Muscle layer of colon (tissue), 2 donors: ENCODE data around the gene TLE4.

Experiments
- H3K27ac ChIP-seq: one replicate; pipeline ENCODE4 v1.7.0; 2013; ENCODE audit warnings: low read depth, mild to moderate bottlenecking, low read length, moderate library complexity
- H3K27me3 ChIP-seq, 2 donors: one replicate each; pipeline ENCODE4 v1.7.0; 2013; ENCODE audit warnings: low read length in 2 of 2, mild to moderate bottlenecking in 2 of 2; ENCODE audit not compliant: insufficient read depth in 2 of 2, control insufficient read depth in 1 of 2
- H3K36me3 ChIP-seq: one replicate; pipeline ENCODE4 v1.7.0; 2013; ENCODE audit warnings: mild to moderate bottlenecking, low read length; ENCODE audit not compliant: insufficient read depth
- H3K4me1 ChIP-seq: one replicate; pipeline ENCODE4 v1.7.0; 2013; ENCODE audit warnings: mild to moderate bottlenecking, low read length; ENCODE audit not compliant: insufficient read depth
- H3K4me3 ChIP-seq, 2 donors: one replicate each; pipeline ENCODE4 v1.7.0; 2013; ENCODE audit warnings: low read length in 2 of 2, low read depth in 1 of 2, mild to moderate bottlenecking in 1 of 2, moderate library complexity in 1 of 2
- H3K9ac ChIP-seq: one replicate; pipeline ENCODE4 v1.7.0; 2013; ENCODE audit warnings: low read length
- H3K9me3 ChIP-seq: one replicate; pipeline ENCODE4 v1.7.0; 2013; ENCODE audit warnings: mild to moderate bottlenecking, low read length
- donor health status: abdominal sarcoma.
- donor health status: Adenocarcinoma of cecum.

TLE4 gene

DNA sequence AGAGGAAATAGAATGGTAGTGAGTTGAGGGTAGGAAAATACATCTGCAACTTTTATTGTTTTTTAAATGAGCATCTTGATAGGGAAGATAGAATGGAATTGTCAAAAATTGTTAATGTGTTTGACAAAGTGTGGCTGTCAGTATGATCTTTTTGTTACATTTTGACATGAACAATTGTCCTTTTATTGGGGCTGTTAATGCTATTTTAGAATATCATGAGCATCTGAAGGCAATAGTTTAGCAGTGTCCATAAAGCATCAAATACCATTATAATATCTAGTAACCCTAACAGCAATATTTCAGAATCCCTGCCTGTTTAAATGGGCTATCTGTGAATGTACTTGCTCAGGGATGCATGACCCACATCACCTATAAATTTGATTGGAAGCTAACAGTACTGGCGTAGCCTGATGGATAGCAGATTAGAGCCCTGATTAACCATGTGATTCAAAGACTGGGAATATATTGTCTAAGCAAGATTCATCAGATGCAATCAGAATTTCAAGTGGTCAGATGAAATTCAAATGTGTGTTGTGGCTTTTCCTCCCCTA lies 37.8 kb downstream of the TLE4 start:
- H3K4me1 ChIP-seq: peaks cover 49% of the 10 kb centered on the region
- H3K36me3 ChIP-seq: no peaks in the 10 kb centered on the region
- H3K27me3 ChIP-seq: no peaks in the 10 kb centered on the region
- H3K4me3 ChIP-seq: no peak overlapping the region
- H3K9me3 ChIP-seq: no peaks in the 10 kb centered on the region
- H3K9ac ChIP-seq: no peak overlapping the region
- H3K27ac ChIP-seq: no peak overlapping the region

DNA sequence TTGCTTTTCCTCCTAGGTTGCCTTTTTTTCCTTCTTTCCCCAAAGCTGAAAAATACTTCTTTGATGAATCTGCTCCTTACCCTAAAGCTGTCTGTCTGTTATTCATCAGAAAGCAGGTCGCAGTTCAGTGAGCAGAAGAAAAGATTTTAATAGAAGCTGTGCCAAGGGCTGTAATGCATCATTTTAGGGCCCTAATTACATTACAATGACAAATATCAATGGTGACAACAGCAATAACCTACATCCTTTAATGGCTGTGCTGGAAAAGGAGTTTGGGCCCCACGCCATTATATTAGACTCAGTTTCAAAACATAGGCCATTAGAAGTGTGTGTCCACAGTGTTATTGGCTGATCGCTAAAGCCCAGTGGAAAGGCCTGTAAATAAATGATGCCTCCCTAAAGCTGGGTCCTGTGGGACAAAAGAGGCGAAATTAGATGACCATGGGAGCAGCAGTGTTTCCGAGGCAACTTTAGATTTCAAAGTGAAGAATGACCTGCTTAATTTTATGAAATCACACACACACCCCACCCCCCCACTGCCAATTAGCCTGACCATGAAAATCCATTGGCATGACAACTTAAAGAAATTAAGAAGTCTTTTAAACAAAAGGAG lies 38.4 kb downstream of the TLE4 start:
- H3K9ac ChIP-seq: no peak overlapping the region
- no peaks in the 10 kb centered on the region for H3K27me3 ChIP-seq
- H3K36me3 ChIP-seq: no peaks in the 10 kb centered on the region
- no peak overlapping the region for H3K27ac ChIP-seq
- H3K9me3 ChIP-seq: no peaks in the 10 kb centered on the region
- no peak overlapping the region for H3K4me3 ChIP-seq
- peaks cover 43% of the 10 kb centered on the region for H3K4me1 ChIP-seq

DNA sequence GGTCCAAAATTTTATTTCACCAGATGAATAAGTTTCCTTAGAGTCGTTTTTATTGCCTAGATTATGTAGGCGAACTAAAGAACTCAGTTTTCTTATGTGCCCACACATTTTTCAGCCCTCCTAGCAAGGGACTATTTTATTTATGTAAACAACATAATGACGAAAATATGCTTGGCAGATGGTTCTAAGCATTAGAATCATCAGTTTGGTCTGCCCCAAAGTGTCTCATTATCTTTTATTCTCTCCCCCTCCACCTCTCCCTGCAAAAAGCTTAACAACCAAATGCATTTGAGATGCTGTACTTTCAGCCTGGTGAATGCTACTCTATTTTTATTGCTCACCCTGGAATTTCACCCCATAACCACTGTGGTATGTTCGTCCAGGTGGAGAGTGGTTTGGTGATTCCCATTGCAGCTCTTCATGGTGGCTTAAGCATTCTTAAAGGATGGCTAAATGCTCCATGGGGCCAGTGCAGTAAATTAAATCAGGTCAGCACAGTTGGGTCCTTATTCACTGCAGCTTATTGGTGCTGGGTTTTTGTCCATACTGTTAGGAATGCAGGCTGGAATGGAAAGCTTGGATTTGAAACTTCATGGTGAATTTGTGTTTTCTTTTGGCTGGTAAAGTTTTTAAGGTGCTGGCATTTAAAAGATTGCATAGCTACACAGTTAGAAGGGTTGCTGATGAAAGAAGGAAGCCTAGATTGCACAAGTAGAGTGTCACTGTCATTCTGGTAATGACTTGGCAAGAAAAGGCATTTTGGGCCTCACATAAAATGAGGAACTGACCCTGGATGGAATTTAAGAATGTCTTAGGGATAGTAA lies 39.2 kb downstream of the TLE4 start:
- peaks cover 39% of the 10 kb centered on the region for H3K4me1 ChIP-seq
- H3K27ac ChIP-seq: no peak overlapping the region

DNA sequence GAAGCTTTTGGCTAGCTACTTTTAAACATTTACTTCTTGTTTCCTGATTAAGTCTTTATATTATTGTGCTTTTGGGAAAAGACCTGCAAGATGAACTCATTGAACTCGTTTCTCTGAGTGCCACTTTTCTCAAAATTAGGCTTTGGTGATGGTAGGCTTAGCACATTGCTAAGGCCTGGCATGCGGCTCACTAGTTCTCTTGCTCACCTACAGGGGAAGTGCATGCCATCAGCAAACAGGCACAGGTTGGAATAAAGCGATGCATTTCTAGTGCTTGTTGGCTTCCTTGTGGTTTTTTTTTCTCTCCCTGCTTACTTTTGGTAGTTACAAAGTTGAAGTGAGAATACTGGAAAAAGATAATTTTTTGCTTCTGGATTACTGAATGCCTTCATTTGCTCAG lies 41.4 kb downstream of the TLE4 start:
- Histone ChIP-seq H3K9ac (no peak overlapping the region), H3K9me3 (no peaks in the 10 kb centered on the region), H3K27me3 (no peaks in the 10 kb centered on the region), H3K4me1 (peaks cover 61% of the 10 kb centered on the region), H3K27ac (no peak overlapping the region), H3K36me3 (no peaks in the 10 kb centered on the region), H3K4me3 (no peak overlapping the region)

More for the DNA sequence above, 39.2 kb downstream of the TLE4 start:
- no peak overlapping the region for H3K4me3 ChIP-seq
- no peaks in the 10 kb centered on the region for H3K27me3 ChIP-seq
- H3K36me3 ChIP-seq: no peaks in the 10 kb centered on the region
- H3K9me3 ChIP-seq: no peaks in the 10 kb centered on the region
- H3K9ac ChIP-seq: no peak overlapping the region

DNA sequence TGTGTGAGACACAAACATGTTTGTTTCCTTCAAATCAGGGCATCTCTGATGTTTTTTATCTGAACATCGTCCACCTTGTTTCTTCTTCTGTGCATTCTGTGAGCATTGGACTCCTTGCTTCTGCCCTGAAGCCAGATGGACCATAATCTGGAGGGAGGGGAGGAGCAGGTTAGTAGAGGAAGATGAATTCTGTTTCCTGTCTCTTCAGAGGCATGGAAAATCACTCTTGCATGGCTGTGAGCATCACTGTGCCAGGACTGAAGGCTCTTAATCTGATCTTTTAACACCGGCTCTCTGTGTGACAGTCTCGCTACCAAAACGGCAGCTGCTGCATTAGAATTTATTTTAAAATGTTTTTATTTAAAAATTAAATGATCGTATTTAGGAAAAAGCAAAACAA lies 43.3 kb downstream of the TLE4 start:
- no peaks in the 10 kb centered on the region for H3K9me3 ChIP-seq
- H3K36me3 ChIP-seq: no peaks in the 10 kb centered on the region
- peaks cover 57% of the 10 kb centered on the region for H3K4me1 ChIP-seq
- H3K4me3 ChIP-seq: no peak overlapping the region
- H3K27ac ChIP-seq: no peak overlapping the region
- no peaks in the 10 kb centered on the region for H3K27me3 ChIP-seq
- no peak overlapping the region for H3K9ac ChIP-seq

DNA sequence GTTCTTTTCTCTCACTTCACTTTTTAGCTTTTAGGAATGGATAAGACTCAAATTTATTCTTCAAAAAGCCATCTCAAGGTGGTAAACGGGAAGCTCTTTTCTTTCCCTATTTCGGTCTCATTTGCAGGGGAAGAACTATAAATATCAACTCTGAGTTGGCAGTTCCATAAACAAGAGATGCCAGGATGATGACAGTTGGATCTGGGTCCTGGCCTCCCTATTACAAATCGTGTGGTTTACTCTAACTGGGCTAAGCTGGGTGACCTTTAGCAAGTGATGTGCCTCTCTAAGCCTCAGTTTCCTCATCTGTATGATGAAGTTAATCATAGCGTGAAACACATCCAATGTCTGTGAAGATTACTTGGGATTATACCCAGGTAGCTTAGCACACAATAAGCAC lies 44.2 kb downstream of the TLE4 start:
- no peak overlapping the region for H3K27ac ChIP-seq

DNA sequence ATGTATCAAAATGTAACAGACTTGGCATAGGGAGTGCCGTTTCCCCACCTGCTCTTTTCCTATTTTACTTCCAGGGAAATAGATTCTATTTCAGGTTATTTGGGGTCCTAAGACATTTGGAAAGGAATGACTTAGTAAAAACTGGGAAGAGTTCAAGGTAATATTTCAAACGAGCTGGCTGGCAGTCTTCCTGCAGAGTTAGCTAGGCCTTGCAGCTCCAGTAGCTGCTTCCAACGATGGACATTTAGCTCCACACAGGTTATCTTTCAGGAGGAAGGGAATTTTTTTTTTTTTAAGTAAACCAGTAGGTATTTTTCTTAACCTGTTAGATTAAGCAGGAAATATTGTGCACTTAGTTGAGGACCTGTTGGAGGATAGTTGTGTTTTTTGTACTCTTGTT lies 45.2 kb downstream of the TLE4 start:
- Histone ChIP-seq H3K27me3 (no peaks in the 10 kb centered on the region), H3K4me1 (peaks cover 43% of the 10 kb centered on the region), H3K27ac (no peak overlapping the region), H3K9ac (no peak overlapping the region), H3K36me3 (no peaks in the 10 kb centered on the region), H3K4me3 (no peak overlapping the region), H3K9me3 (no peaks in the 10 kb centered on the region)

More for the DNA sequence above, 44.2 kb downstream of the TLE4 start:
- H3K9ac ChIP-seq: no peak overlapping the region
- no peaks in the 10 kb centered on the region for H3K36me3 ChIP-seq
- H3K9me3 ChIP-seq: no peaks in the 10 kb centered on the region
- H3K4me3 ChIP-seq: no peak overlapping the region
- H3K27me3 ChIP-seq: no peaks in the 10 kb centered on the region
- H3K4me1 ChIP-seq: peaks cover 51% of the 10 kb centered on the region

DNA sequence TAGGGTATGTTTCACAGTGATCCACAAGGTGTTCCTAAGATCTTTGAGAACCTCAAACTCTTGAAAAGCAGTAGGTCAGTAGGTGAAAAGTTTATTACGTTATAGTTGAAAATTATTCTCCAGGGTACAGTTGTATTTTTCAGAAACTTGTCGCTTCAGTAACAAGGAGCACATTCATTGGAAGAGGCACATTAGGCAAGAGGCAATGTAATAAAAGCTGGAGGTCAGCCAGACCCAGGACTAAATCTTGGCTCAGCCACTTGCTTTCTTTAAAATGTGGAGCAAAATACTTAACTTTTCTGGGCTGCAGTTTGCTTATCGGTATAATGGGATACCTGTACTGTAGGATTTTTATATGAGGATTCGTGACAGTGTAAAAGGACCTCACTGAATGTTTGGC lies 45.6 kb downstream of the TLE4 start:
- Histone ChIP-seq H3K36me3 (no peaks in the 10 kb centered on the region), H3K4me1 (peaks cover 38% of the 10 kb centered on the region), H3K9ac (no peak overlapping the region), H3K27me3 (no peaks in the 10 kb centered on the region), H3K9me3 (no peaks in the 10 kb centered on the region), H3K4me3 (no peak overlapping the region), H3K27ac (no peak overlapping the region)

DNA sequence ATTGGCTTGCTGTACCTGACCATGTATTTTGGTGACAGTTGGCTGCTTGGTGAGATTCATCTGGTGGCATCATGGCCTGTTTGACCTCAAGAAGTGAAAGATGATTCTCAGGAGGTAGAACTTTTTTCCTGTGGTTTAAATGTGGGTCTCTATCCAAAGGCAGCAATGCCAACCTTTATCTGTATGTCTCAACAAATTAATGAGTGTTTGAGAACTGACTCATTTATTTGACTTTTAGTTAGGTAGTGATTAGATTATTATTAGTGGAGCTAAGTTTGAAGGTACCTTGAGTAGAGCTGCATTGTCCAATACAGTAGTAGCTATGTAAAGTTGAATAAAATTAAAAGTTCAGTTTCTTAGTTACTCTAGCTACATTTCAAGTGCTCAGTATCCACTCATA lies 48.2 kb downstream of the TLE4 start:
- Histone ChIP-seq H3K27ac (no peak overlapping the region), H3K36me3 (no peaks in the 10 kb centered on the region), H3K27me3 (no peaks in the 10 kb centered on the region), H3K9ac (no peak overlapping the region), H3K4me1 (peaks cover 28% of the 10 kb centered on the region), H3K4me3 (no peak overlapping the region), H3K9me3 (no peaks in the 10 kb centered on the region)

DNA sequence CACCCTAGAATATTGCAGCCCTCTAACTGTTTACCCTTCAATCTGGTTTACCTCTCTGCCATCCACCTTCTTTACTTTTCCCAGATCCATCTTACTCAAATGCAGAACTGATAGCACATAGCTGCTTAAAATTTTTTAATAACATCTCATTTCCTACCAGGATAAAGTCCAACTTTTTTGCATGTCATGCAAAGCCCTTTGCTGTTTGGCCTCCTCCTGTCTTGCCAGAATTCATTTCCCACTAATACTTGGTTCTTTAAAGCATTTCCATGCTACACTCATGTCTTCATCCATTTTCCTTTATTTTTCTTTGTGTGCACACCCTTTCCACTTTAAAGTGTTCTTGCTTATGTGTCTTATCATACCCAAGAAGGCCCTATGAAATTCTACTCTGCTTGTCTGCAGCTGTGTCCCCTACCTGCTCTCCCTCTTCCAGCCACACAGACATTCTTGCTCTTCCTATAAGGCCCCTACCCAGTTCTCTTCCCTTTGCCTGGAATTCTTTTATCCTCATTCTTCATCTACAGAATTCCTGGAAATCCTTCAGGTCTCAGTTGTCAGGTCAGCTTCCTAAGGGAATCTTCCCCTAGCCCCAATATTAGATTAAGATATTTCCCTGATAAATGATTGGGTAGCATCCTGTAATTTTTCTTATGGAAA lies 50.3 kb downstream of the TLE4 start:
- Histone ChIP-seq H3K27me3 (no peaks in the 10 kb centered on the region), H3K4me1 (peaks cover 14% of the 10 kb centered on the region), H3K9me3 (no peaks in the 10 kb centered on the region), H3K27ac (no peak overlapping the region), H3K9ac (no peak overlapping the region), H3K36me3 (no peaks in the 10 kb centered on the region), H3K4me3 (no peak overlapping the region)

DNA sequence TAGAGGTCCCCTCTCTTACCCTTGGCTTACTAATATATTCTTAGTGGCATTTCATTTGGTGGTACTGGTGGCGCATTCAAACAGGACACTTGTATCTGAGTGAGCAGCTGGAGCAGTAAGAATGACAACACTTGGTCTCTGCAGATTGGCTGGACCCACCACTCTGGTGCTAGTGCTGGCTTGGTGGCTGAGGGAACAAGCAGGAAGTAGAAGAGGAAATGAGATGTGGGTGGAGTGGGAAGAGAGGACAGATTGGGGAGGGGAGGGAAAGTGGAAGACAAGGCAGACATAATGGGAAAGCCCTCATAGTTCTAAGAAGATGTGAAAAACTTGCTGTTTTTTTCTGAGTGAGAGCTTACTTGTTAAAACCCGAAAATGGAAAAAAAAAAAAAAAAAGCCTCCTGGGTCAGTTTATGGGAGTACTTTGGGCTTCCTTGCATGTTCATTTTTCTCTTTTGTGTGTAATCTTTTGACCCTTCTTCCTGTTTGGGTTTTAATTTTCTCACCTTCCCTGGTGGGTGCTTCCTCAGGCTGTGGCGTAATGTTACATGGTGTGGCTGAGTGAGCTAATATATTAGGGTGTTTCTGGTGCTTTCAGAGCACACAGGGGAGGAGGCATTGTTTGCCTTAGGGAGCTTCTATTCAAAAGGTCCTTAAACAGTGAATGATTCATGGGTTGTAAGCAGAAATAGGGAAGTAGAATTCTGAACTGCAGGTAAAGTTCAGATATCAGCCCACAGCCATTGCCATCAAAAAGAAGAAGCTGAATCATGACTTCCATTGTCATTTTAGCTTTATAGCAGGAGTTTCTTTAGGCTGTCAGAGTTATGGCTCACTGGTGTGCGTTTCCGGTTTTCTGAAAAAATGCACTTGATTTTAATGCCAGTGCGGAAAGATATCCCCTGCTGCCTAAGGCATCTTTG lies 52.3 kb downstream of the TLE4 start:
- Histone ChIP-seq H3K9me3 (no peaks in the 10 kb centered on the region), H3K4me3 (no peak overlapping the region), H3K27ac (no peak overlapping the region)

More for the DNA sequence above, 52.3 kb downstream of the TLE4 start:
- Histone ChIP-seq H3K27me3 (no peaks in the 10 kb centered on the region), H3K4me1 (no peaks in the 10 kb centered on the region), H3K36me3 (no peaks in the 10 kb centered on the region), H3K9ac (no peak overlapping the region)
